Activated CD8-positive, alpha-beta memory T cell treated with anti-CD3 and anti-CD28 coated beads for 24 hours (primary cell): Measurements from ENCODE around the gene EGFL7.

Experiments
- DNase-seq: peaks from one replicate; pipeline ENCODE4 v3.0.0-alpha.2; 2020

Gene EGFL7

GRCh38 chr9:136645352-136645902 lies 17.3 kb upstream of the EGFL7 start:
- no peak for DNase-seq

DNA sequence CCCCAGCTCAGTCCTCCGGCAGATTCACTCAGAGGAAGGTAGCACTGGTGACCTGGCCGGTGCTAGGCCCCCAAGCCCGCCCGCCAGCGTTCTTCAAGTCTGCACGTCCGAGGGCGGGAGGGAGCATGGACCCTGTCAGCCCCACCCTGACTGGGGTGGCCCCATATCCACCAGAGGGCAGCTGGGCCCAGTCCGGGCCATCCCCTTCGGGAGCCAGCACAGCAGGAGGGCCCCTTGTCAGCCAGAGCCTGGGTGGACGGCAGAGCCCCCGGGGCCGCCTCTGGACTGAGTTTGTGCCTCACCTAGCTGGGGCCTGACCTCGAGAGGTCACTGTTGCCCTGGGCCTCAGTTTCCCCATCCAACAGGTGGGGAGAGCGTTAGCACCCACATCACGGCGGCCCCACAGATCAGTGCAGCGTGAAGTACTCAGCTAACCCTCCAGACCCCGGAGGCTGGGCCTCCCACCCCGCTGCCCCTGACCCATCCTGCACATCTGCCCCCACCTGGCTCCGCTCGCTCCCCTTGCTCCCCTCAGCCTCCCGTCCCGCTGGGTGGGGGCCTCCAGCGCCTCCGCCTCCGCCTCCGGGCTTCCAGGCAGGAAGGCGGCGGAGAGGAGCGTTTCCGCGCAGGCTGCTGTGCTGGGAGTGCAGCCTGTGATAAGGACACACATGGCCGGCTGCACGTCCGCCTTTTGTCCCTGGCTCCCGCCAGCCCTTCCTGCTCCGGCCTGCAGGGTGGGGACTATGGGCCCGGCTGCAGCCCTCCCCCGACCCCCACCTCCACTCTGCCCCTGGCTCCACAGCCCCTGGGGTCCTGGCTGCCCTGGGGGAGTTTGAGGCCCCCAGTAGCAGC lies 16.6 kb upstream of the EGFL7 start:
- no peak for DNase-seq

GRCh38 chr9:136646827-136647711 lies 15.6 kb upstream of the EGFL7 start:
- no peak for DNase-seq

DNA sequence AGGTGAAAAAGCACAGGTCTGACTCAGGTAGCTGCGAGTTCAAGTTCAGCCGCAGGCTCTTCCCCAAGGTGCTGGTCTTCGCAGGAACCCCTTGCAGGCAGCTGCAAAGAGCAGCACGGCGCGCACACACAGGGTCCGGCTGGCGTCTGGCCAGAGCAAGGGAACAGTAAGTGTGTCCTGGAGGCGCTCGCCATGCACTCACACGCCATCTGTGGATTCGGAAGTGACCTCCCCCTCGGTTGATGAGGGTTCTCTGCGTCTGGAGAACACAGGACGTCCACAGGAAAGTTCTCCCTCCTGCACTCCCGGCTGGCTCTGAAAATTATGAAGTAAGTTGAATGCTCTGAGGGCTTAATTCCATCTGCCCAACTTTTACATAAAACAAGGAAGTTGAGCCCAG lies 14.0 kb upstream of the EGFL7 start:
- DNase-seq: no peak

GRCh38 chr9:136650021-136650420 lies 12.7 kb upstream of the EGFL7 start:
- no peak for DNase-seq

DNA sequence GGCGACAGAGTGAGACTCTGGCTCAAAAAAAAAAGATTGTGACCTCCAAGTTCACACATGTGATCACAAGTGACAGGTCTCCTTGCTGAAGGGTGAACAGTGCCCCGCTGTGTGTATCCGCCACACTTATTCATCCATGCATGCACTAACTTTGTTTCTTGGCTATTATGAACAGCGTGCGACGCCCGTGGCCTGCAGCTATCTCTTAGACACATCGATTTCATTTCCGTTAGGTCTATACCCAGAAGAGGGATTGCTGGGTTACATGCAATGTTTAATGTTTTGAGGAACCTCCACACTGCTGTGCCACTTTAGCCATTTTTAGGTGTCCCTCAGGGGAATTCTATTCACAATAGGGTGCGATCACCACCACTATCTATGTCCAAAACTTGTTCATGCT lies 12.1 kb upstream of the EGFL7 start:
- no peak for DNase-seq

- DNase-seq: no peak
Measured at GRCh38 chr9:136651860-136652259, 10.9 kb upstream of the EGFL7 start.

DNA sequence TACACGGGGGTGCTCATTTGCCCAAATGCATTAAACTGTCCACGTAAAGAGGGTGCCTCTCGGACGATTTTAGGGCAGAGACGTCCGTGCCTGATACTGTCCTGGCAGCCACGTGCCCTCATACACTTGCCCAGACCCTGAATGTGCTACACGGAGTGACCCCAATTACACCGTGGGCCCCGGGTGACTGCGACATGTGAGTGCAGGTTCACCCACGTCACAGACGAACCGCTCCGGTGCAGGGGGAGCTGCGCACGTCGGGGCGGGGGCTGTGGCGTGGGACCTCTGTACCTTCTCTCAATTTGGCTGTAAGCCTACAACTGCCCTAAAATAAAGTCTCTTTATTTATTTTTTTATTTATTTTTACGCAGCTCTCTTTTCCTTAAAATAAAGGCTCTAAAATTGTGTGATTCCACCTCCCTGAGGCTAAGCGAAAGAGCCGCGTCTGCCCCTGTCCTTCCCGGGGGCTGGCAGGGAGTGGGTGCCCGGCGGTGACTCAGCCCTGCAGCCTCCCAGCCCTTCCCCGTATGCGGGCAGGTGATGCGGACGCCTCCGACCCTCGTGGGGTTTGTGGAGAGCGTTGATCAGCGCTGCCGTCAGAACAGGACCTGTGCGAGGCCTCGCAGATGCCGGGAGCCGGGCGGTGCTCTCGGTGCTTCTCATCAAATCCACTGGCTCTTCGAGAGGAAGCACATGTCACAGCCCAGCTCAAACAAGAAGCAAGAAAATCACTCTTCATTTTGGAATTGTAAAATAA lies 9.2 kb upstream of the EGFL7 start:
- DNase-seq: no peak

- no peak for DNase-seq
Measured at GRCh38 chr9:136654820-136655535, 7.7 kb upstream of the EGFL7 start.

GRCh38 chr9:136655536-136656182 lies 7.1 kb upstream of the EGFL7 start:
- DNase-seq: no peak

DNA sequence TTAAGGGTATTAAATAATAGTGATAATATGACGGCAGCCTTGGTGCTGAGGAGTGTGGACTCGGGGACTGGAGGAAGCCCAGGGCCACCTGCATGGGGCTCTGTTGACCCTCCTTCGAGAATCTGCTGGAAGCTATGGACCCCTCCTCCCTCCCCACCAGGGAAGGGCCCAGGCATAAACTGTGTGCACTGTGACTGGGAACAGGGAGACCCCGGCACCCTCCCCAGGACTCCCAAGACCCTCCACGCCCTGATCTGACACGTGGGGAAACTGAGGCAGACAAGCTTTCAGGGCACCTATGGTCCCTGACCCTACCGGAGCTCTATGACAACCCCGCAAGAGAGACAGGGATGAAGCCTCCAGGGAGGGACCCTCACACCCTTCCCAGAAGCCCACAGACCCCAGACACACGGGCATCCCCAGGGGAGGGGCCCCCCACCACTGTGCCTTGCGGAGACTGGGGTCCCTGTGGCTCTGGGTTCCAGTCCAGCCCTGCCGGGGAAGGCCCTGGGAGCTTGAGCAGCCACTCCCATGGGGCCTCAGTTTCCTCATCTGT lies 6.5 kb upstream of the EGFL7 start:
- DNase-seq: no peak

DNA sequence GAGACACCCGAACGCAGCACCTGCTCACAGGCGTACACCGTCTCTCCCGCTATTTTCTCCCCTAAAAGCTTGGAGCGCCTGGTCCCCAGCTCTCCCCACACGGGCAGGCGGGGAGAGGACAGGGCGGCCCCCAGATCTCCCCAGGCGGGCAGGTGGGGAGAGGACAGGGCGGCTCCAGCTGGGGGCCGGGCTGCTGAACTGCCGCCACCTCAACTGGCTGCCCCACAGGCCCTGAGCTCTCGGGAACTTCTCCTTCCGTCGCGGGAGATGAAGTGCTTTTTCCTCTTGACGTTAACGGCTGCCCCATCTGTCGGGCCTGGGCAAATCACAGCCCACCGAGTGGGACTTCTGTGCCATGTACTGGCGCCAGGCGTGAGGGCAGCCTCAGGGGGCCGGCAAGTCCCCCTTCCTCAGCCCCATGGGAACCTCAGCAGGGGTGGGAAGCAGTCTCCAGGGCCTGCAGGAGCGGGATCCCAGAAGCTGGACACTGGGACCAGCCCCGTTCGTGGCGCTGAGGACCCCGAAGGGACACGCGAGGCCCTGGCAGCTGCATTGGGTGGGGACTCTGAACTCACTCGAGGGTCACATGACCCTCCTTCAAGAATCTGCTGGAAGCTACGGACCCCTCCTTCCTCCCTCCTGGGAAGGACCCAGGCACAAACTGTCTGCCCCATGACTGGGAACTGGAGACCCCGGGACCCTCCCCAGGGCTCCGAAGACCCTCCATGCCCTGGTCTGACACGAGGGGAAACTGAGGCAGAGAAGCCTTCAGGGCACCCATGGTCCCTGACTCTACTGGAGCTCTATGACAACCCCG lies 5.7 kb upstream of the EGFL7 start:
- no peak for DNase-seq

- DNase-seq: no peak
Measured at GRCh38 chr9:136657974-136658848, 4.5 kb upstream of the EGFL7 start.

GRCh38 chr9:136658849-136659535 lies 3.7 kb upstream of the EGFL7 start:
- DNase-seq: no peak

- DNase-seq: no peak
Measured at GRCh38 chr9:136659861-136660784, 2.6 kb upstream of the EGFL7 start.

- no peak for DNase-seq
Measured at GRCh38 chr9:136660971-136661550, 1.7 kb upstream of the EGFL7 start.

DNA sequence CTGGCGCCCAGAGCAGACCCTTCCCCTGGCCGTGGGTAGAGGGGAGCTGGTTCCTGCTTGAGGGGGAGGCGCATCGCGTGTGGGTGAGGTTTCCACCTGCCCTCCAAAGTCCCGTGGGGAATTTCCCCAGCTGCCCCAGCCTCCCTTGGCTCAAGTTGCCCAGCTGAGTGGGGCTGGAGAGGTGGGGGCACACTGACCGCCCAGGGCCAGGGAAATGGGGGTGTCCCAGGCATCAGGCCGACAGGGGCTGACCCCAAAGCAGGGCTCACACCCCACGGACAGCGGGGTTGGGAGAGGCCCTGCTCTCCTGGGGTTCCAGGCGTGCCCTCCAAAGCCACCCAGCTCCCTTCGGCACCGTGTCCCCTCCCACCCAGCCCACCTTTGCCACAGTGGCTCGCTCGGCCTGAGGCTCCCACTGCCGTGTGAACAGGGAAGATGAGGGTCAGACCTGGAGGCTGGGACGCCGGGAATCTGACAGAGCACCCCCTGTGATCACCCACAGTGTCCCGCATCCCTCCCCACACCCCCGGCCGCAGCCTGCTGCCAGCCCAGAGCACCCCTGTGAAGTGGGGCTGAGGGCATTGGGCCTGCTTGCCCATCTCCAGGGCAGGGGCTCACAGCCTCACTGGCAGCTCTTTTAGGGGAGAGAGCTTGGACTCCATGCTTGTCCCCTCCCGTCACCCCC lies 933 bp upstream of the EGFL7 start:
- DNase-seq: no peak
